Measurements from ENCODE around the gene SPATS2L.
"Not testable (repeated sequence)": the region's sequence is repeated elsewhere in the genome, so short reads cannot be mapped to it uniquely, and the experiment has no call there.

SPATS2L gene

GRCh38 chr2:200320991-200321390, 14.5 kb downstream of the SPATS2L start:
- DNase-seq: no peak

GRCh38 chr2:200321780-200322534, 15.5 kb downstream of the SPATS2L start:
- no peak for DNase-seq

- DNase-seq: no peak
Measured at GRCh38 chr2:200322607-200323006, 16.1 kb downstream of the SPATS2L start.

- DNase-seq: no peak
Measured at GRCh38 chr2:200324362-200324761, 17.9 kb downstream of the SPATS2L start.

GRCh38 chr2:200329384-200329783, 22.9 kb downstream of the SPATS2L start:
- DNase-seq: no peak

GRCh38 chr2:200329798-200330197, 23.3 kb downstream of the SPATS2L start:
- no peak for DNase-seq

- no peak for DNase-seq
Measured at GRCh38 chr2:200330351-200331060, 24.0 kb downstream of the SPATS2L start.

- no peak for DNase-seq
Measured at GRCh38 chr2:200331061-200331400, 24.5 kb downstream of the SPATS2L start.

GRCh38 chr2:200335657-200336056, 29.2 kb downstream of the SPATS2L start:
- DNase-seq: no peak

- no peak for DNase-seq
Measured at GRCh38 chr2:200336980-200337615, 30.6 kb downstream of the SPATS2L start.

- no peak for DNase-seq
Measured at GRCh38 chr2:200337621-200338020, 31.1 kb downstream of the SPATS2L start.

GRCh38 chr2:200338692-200339091, 32.2 kb downstream of the SPATS2L start:
- no peak for DNase-seq

GRCh38 chr2:200340508-200341224, 34.2 kb downstream of the SPATS2L start:
- no peak for DNase-seq

GRCh38 chr2:200341376-200341775, 34.9 kb downstream of the SPATS2L start:
- no peak for DNase-seq

GRCh38 chr2:200342235-200342634, 35.7 kb downstream of the SPATS2L start:
- DNase-seq: no peak

GRCh38 chr2:200342654-200343053, 36.2 kb downstream of the SPATS2L start:
- DNase-seq: no peak

- not testable (repeated sequence) for DNase-seq
Measured at GRCh38 chr2:200344202-200344601, 37.7 kb downstream of the SPATS2L start.

- DNase-seq: no peak
Measured at GRCh38 chr2:200345975-200346374, 39.5 kb downstream of the SPATS2L start.

GRCh38 chr2:200347301-200347700, 40.8 kb downstream of the SPATS2L start:
- no peak for DNase-seq

GRCh38 chr2:200348897-200349563, 42.5 kb downstream of the SPATS2L start:
- no peak for DNase-seq

GRCh38 chr2:200349868-200350267, 43.4 kb downstream of the SPATS2L start:
- no peak for DNase-seq

GRCh38 chr2:200350850-200351285, 44.4 kb downstream of the SPATS2L start:
- DNase-seq: no peak

- DNase-seq: no peak
Measured at GRCh38 chr2:200351815-200352214, 45.3 kb downstream of the SPATS2L start.

Measured in SW 1271 (cell line).